ENCODE results near the gene SLC29A1. TPM values are rescaled to one million over a fixed set of nuclear protein-coding genes. Genes with fewer than 3 reads are reported as not detected.
"Not testable (repeated sequence)": the region's sequence is repeated elsewhere in the genome, so short reads cannot be mapped to it uniquely, and the experiment has no call there.

Gene SLC29A1
- total RNA-seq, 4 donors from 2014 or later, result 51.4 to 83.1 (median 63.8) TPM

DNA sequence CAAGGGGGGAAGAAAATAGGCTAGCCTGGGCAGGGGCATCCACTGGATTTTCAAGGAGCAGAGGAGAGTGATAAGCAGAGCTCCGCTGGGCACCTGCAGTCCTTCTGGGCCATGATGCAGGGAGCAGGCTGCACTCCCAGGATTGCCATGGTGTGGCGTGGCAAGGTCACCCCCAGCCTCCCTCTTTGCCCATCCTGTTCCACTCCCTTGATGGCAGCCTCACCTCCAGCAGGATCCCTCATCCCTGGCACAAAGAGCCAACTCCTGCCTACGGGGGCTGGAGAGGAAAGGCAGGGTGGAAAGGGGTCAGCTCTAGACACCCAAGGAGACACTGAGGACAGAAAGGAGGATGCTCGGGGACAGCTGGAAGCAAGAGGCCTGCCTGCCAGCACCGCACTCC is 29.1 kb upstream of the SLC29A1 start:
- H3K4me3 ChIP-seq, result no peak overlapping the region
- no peaks in the 10 kb centered on the region for H3K27me3 ChIP-seq
- no peak overlapping the region for H3K27ac ChIP-seq
- no peaks in the 10 kb centered on the region for H3K4me1 ChIP-seq
- H3K9me3 ChIP-seq, result no peaks in the 10 kb centered on the region
- TF ChIP-seq, protein P1, sequence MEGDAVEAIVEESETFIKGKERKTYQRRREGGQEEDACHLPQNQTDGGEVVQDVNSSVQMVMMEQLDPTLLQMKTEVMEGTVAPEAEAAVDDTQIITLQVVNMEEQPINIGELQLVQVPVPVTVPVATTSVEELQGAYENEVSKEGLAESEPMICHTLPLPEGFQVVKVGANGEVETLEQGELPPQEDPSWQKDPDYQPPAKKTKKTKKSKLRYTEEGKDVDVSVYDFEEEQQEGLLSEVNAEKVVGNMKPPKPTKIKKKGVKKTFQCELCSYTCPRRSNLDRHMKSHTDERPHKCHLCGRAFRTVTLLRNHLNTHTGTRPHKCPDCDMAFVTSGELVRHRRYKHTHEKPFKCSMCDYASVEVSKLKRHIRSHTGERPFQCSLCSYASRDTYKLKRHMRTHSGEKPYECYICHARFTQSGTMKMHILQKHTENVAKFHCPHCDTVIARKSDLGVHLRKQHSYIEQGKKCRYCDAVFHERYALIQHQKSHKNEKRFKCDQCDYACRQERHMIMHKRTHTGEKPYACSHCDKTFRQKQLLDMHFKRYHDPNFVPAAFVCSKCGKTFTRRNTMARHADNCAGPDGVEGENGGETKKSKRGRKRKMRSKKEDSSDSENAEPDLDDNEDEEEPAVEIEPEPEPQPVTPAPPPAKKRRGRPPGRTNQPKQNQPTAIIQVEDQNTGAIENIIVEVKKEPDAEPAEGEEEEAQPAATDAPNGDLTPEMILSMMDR (IDR thresholded peaks at IDR 0.05), result no peak
- TF ChIP-seq EP300 (IDR thresholded peaks at IDR 0.05) (no peak), POLR2A (IDR thresholded peaks at IDR 0.05) (no peak)
- 80 to 87% methylated on average over 5 of the region's 5 CpGs for WGBS, 2 donors
- no peak for DNase-seq (ENCODE audit: low spot score in 2 of 2)
- no peaks in the 10 kb centered on the region for H3K36me3 ChIP-seq

- not testable (repeated sequence) for H3K4me3 ChIP-seq; H3K9me3 ChIP-seq; H3K36me3 ChIP-seq; H3K27ac ChIP-seq; H3K4me1 ChIP-seq; H3K27me3 ChIP-seq; DNase-seq (ENCODE audit: low spot score in 2 of 2)
- 87 to 94% methylated on average over 11 of the region's 11 CpGs for WGBS, 2 donors
Measured at GRCh38 chr6:44196351-44196750, 27.0 kb upstream of the SLC29A1 start.

DNA sequence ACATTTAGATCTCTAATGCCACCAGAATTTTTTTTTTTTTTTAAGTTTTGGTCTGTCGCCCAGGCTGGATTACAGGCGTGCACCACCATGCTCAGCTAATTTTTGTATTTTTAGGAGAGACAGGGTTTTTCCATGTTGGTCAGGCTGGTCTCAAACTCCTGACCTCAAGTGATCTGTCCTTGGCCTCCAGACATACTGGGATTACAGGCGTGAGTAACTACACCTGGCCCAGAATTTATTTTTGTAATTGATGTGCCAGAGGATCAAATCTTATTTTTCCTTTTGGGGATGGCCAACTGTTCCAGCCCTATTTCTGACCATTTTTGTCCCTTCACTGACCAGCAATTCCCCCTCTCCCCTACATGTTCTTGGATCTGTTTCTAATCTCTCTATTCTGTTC is 24.7 kb upstream of the SLC29A1 start:
- no peak overlapping the region for H3K4me3 ChIP-seq
- no peaks in the 10 kb centered on the region for H3K36me3 ChIP-seq
- 68 to 89% methylated on average over 3 of the region's 3 CpGs for WGBS, 2 donors
- TF ChIP-seq EP300 (IDR thresholded peaks at IDR 0.05) (no peak), POLR2A (IDR thresholded peaks at IDR 0.05) (no peak)
- TF ChIP-seq, protein P1 (IDR thresholded peaks at IDR 0.05), result no peak
- no peaks in the 10 kb centered on the region for H3K9me3 ChIP-seq
- peaks cover 0 to 5% (median 0%) of the 10 kb centered on the region in 4 donors for H3K4me1 ChIP-seq
- no peak for DNase-seq (ENCODE audit: low spot score in 2 of 2)
- no peaks in the 10 kb centered on the region for H3K27me3 ChIP-seq
- no peak overlapping the region for H3K27ac ChIP-seq

DNA sequence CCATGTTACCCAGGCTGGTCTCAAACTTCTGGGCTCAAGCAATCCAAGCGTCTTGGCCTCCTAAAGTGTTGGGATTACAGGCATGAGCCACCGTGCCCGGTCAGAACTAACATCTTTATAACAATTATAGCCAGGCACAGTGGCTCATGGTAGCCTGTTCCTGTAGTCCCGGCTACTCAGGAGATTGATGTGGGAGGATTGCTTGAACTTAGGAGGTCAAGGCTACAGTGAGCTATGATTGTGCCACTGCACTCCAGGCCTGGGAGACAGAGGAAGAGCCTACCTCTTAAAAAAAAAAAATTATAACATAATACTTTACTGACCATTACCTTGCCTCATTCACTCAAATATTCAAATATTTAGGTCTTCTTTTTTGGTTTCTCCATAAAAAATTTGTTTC is 23.5 kb upstream of the SLC29A1 start:
- no peaks in the 10 kb centered on the region for H3K36me3 ChIP-seq
- no peak overlapping the region for H3K27ac ChIP-seq
- WGBS, 2 donors, result 83 to 89% methylated on average over 4 of the region's 4 CpGs
- DNase-seq (ENCODE audit: low spot score in 2 of 2), result no peak
- no peak for TF ChIP-seq EP300 (IDR thresholded peaks at IDR 0.05)
- TF ChIP-seq POLR2A (IDR thresholded peaks at IDR 0.05), result no peak
- TF ChIP-seq, protein P1 (IDR thresholded peaks at IDR 0.05), result no peak
- H3K9me3 ChIP-seq, result no peaks in the 10 kb centered on the region
- peaks cover 0 to 5% (median 0%) of the 10 kb centered on the region in 4 donors for H3K4me1 ChIP-seq
- no peaks in the 10 kb centered on the region for H3K27me3 ChIP-seq
- no peak overlapping the region for H3K4me3 ChIP-seq

- Histone ChIP-seq H3K27me3 (no peaks in the 10 kb centered on the region), H3K4me3 (no peak overlapping the region), H3K27ac (no peak overlapping the region), H3K36me3 (no peaks in the 10 kb centered on the region), H3K4me1 (peaks cover 0 to 5% (median 0%) of the 10 kb centered on the region in 4 donors), H3K9me3 (no peaks in the 10 kb centered on the region)
- no peak for DNase-seq (ENCODE audit: low spot score in 2 of 2)
- TF ChIP-seq EP300 (IDR thresholded peaks at IDR 0.05) (no peak), POLR2A (IDR thresholded peaks at IDR 0.05) (no peak)
- TF ChIP-seq, protein P1 (IDR thresholded peaks at IDR 0.05), result no peak
- WGBS, 2 donors, result 86 to 88% methylated on average over 3 of the region's 3 CpGs
Measured at GRCh38 chr6:44201200-44201599, 22.2 kb upstream of the SLC29A1 start.
